Adrenal gland (tissue), 5 donors: ENCODE results near the gene SOST.

Experiments
- POLR2A ChIP-seq, 2 donors: fragments of 450-650 bp; IDR thresholded peaks; one replicate each; pipeline ENCODE4 v1.6.1; 2017; ENCODE audit warnings: antibody characterized with exemption in 2 of 2, mild to moderate bottlenecking in 2 of 2, moderate library complexity in 1 of 2
- TF ChIP-seq, protein P1 (sequence below), 6 experiments: fragments of 450-650 bp in 4 of 6; fragments of 200-600 bp in 2 of 6; sonication (generic) in 1 of 6; IDR thresholded peaks; 1 replicate in 5 of 6; 2 replicates in 1 of 6; pipeline versions ENCODE4 v1.5.1 to v1.8.0; 2016 to 2021; ENCODE audit warnings: antibody characterized with exemption in 6 of 6, mild to moderate bottlenecking in 2 of 6, moderate library complexity in 1 of 6
- donor health status: DM: no; HTN: no; CAD: no.

GRCh38 chr17:43808076-43808475 is 49.5 kb upstream of the SOST start:
- TF ChIP-seq, protein P1, sequence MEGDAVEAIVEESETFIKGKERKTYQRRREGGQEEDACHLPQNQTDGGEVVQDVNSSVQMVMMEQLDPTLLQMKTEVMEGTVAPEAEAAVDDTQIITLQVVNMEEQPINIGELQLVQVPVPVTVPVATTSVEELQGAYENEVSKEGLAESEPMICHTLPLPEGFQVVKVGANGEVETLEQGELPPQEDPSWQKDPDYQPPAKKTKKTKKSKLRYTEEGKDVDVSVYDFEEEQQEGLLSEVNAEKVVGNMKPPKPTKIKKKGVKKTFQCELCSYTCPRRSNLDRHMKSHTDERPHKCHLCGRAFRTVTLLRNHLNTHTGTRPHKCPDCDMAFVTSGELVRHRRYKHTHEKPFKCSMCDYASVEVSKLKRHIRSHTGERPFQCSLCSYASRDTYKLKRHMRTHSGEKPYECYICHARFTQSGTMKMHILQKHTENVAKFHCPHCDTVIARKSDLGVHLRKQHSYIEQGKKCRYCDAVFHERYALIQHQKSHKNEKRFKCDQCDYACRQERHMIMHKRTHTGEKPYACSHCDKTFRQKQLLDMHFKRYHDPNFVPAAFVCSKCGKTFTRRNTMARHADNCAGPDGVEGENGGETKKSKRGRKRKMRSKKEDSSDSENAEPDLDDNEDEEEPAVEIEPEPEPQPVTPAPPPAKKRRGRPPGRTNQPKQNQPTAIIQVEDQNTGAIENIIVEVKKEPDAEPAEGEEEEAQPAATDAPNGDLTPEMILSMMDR (IDR thresholded peaks at IDR 0.05) = no peak
- no peak for TF ChIP-seq POLR2A (IDR thresholded peaks at IDR 0.05)
